SJSA1 (cell line): ENCODE measurements around the gene APOBR. TPM values are rescaled to one million over a fixed set of nuclear protein-coding genes. Genes with fewer than 3 reads are reported as not detected.
"Not testable (repeated sequence)": the region's sequence is repeated elsewhere in the genome, so short reads cannot be mapped to it uniquely, and the experiment has no call there.

ENCODE experiments used
- DNase-seq, 2 experiments: peaks; one replicate each; pipeline ENCODE4 v3.0.0-alpha.2; 2015 to 2020; ENCODE audit warnings: low spot score in 2 of 2, low read depth in 1 of 2
- H3K27ac ChIP-seq: fragments of 250-450 bp; sonication (Bioruptor Pico); 2 replicates; pipeline ENCODE4 v1.5.1; 2020; ENCODE audit warnings: mild to moderate bottlenecking, moderate library complexity
- H3K27me3 ChIP-seq: fragments of 250-450 bp; sonication (Bioruptor Pico); replicated peaks from 2 replicates; pipeline ENCODE4 v1.5.1; 2020; ENCODE audit warnings: mild to moderate bottlenecking, moderate library complexity
- H3K36me3 ChIP-seq: fragments of 250-450 bp; sonication (Bioruptor Pico); 2 replicates; pipeline ENCODE4 v1.5.1; 2020; ENCODE audit warnings: mild to moderate bottlenecking
- H3K4me1 ChIP-seq: fragments of 250-450 bp; sonication (Bioruptor Pico); replicated peaks from 2 replicates; pipeline ENCODE4 v1.6.1; 2021; ENCODE audit warnings: mild to moderate bottlenecking
- H3K4me3 ChIP-seq: fragments of 250-450 bp; sonication (Bioruptor Pico); 2 replicates; pipeline ENCODE4 v1.5.1; 2020; ENCODE audit warnings: mild to moderate bottlenecking
- H3K9me3 ChIP-seq: fragments of 250-450 bp; sonication (Bioruptor Pico); replicated peaks from 2 replicates; pipeline ENCODE4 v1.5.1; 2020; ENCODE audit warnings: mild to moderate bottlenecking
- total RNA-seq: library from RNA; depleted of rRNA; stranded (reverse); fragments of >200 nt; shearing (Covaris generic); gene quantifications from 2 replicates; pipeline ENCODE4 v1.2.3, GENCODE V29; 2014

Gene APOBR
- total RNA-seq, 1 experiment from 2014 or later, result not detected

GRCh38 chr16:28495098-28495793 is 803 bp downstream of the APOBR start:
- no peak overlapping the region for H3K27ac ChIP-seq
- no peak overlapping the region for H3K4me3 ChIP-seq
- no peaks in the 10 kb centered on the region for H3K36me3 ChIP-seq
- no peak for DNase-seq
- 0 out of 2 replicates have a peak, but pooled peaks cover 6% of the 10 kb centered on the region for H3K4me1 ChIP-seq
- no peaks in the 10 kb centered on the region for H3K9me3 ChIP-seq
- H3K27me3 ChIP-seq, result no peaks in the 10 kb centered on the region

- H3K36me3 ChIP-seq, result no peaks in the 10 kb centered on the region
- no peaks in the 10 kb centered on the region for H3K27me3 ChIP-seq
- H3K4me3 ChIP-seq, result no peak overlapping the region
- H3K9me3 ChIP-seq, result no peaks in the 10 kb centered on the region
- 0 out of 2 replicates have a peak, but pooled peaks cover 6% of the 10 kb centered on the region for H3K4me1 ChIP-seq
- no peak for DNase-seq
- H3K27ac ChIP-seq, result no peak overlapping the region
Observed at GRCh38 chr16:28495795-28496749, 1.6 kb downstream of the APOBR start.

GRCh38 chr16:28496844-28497243 is 2.4 kb downstream of the APOBR start:
- no peak overlapping the region for H3K27ac ChIP-seq
- DNase-seq, result no peak
- no peak overlapping the region for H3K4me3 ChIP-seq
- no peaks in the 10 kb centered on the region for H3K27me3 ChIP-seq
- no peaks in the 10 kb centered on the region for H3K36me3 ChIP-seq
- H3K9me3 ChIP-seq, result no peaks in the 10 kb centered on the region
- no peaks in the 10 kb centered on the region for H3K4me1 ChIP-seq

DNA sequence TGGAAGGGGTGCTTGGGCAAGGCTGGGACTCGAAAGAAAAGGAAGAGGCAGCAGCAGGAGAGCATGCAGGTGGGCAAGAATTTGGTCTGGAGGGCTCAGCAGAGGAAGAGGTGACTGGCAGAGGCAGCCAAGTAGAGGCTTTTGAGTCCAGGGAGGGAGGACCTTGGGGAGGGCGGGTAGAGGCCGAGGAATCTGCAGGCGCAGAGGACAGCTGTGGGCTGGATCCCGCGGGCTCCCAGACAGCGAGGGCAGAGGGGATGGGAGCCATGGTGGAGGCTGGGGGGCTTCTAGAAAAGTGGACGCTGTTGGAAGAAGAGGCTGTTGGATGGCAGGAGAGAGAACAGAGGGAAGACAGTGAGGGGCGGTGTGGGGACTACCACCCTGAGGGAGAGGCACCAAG is 2.9 kb downstream of the APOBR start:
- Histone ChIP-seq H3K9me3 (no peaks in the 10 kb centered on the region), H3K36me3 (no peaks in the 10 kb centered on the region), H3K4me3 (no peak overlapping the region), H3K4me1 (no peaks in the 10 kb centered on the region), H3K27me3 (no peaks in the 10 kb centered on the region), H3K27ac (no peak overlapping the region)
- DNase-seq, result no peak

DNA sequence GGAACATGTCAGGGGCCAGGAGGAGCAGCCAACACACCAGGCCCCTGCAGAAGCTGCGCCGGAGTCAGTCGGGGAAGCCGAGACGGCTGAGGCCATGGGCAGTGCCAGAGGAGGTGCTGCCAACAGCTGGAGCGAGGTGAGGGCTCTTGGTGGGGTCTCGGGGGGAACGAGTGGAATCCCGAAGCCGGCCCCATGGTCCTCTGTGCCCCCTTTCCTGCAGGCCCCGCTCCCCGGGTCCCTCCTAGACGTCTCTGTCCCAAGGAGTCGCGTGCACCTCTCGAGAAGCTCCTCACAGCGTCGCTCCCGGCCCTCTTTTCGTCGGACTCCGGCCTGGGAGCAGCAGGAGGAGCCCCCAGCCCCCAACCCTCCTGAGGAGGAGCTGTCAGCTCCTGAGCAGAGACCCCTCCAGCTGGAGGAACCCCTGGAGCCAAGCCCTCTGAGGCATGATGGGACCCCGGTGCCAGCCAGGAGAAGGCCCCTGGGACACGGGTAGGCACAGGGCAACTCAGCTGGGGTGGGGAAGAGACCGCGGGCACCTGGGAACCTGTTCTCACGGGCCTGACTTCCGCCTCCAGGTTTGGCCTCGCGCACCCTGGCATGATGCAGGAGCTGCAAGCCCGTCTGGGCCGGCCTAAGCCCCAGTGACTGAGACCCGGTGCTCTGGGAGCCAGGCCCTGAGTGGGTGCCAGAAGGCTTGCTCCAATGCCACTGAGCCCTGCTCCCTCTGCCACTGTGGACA is 3.6 kb downstream of the APOBR start:
- no peaks in the 10 kb centered on the region for H3K4me1 ChIP-seq
- H3K4me3 ChIP-seq, result no peak overlapping the region
- no peak for DNase-seq
- no peaks in the 10 kb centered on the region for H3K27me3 ChIP-seq
- no peak overlapping the region for H3K27ac ChIP-seq
- H3K36me3 ChIP-seq, result no peaks in the 10 kb centered on the region
- no peaks in the 10 kb centered on the region for H3K9me3 ChIP-seq

DNA sequence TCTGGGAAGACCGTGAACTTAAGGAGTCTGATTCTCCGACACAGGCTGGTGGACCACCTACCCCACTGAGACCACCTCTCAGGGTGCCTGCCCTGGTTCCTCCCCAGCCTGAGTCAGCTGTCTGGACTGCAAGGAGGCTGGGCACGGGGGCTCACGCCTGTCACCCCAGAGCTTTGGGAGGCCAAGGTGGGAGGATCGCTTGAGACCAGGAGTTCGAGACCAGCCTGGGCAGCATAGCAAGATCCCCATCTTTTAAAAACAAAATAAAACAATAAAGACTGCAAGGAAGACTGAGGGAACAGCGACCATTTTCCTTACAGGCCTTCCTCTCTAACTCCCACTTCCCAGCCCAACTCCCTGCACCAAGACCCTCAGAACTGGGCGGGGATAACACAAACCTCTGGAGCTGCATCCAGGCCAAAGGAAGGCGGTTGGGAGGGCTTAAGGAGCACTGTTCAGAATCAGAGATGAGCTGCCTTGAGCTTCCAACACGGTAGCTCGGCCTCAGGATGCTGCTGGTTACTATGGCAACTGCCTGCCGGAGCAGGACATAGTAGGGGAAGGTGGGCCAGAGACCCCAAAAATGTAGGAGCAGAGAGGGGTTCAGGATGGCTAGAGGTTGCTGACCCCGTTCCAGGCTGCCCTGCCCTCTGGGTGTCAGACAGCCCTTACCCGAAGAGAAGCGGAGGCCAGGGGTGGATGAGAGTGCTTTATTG is 4.4 kb downstream of the APOBR start:
- Histone ChIP-seq H3K27ac (no peak overlapping the region), H3K36me3 (no peaks in the 10 kb centered on the region), H3K27me3 (no peaks in the 10 kb centered on the region; the same call in 1 of the 2 replicates), H3K9me3 (no peaks in the 10 kb centered on the region), H3K4me1 (no peaks in the 10 kb centered on the region), H3K4me3 (no peak overlapping the region)
- DNase-seq, result no peak

GRCh38 chr16:28499854-28500253 is 5.4 kb downstream of the APOBR start:
- no peaks in the 10 kb centered on the region for H3K36me3 ChIP-seq
- H3K27ac ChIP-seq, result no peak overlapping the region
- DNase-seq, result no peak
- H3K27me3 ChIP-seq, result no peaks in the 10 kb centered on the region; the same call in 1 of the 2 replicates
- no peaks in the 10 kb centered on the region for H3K9me3 ChIP-seq
- no peak overlapping the region for H3K4me3 ChIP-seq
- H3K4me1 ChIP-seq, result no peaks in the 10 kb centered on the region

- not testable (repeated sequence) for H3K9me3 ChIP-seq, H3K4me1 ChIP-seq, H3K4me3 ChIP-seq, DNase-seq, H3K27me3 ChIP-seq, H3K27ac ChIP-seq, H3K36me3 ChIP-seq
Observed at GRCh38 chr16:28500476-28501180, 6.2 kb downstream of the APOBR start.

DNA sequence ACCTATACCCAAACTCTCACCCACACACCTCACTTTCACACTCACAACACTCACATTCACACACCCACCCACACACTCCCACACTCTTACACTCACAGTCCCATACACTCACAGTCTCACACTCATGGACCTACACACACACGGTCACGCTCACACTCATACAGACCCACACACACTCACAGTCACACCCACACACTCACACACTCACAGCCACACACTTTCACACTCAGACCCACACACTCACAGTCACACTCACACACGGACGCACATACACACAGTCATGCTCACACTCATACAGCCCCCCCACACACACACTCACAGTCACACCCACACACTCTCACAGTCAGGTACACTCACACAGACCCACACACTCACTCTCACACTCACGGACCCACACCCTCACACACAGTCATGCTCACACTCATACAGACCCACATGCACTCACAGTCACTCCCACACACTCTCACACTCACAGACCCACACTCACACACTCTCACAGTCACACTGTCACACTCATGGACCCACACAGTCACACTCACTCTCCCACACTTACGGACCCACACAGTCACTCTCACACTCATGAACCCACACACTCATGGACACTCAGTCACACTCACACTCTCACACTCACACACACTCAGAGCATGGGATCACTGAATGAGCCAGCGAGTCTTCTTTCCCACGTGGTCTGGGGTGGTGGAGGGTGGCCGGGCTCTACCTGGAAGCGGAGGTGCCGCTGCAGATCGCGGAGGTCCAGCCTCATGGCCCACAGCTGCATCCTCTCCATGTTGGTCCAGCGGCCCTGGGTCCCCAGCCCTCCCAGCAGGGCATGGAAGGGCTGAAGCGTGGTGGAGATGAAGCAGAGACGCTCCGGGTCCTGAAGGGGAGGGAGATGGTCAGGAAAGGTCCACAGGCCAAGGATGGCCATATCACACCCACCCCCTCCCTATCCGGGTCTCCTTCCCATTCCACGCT is 7.1 kb downstream of the APOBR start:
- no peak for DNase-seq
- no peaks in the 10 kb centered on the region for H3K4me1 ChIP-seq
- peaks cover 4% of the 10 kb centered on the region; the same call in 1 of the 2 replicates for H3K27me3 ChIP-seq
- H3K9me3 ChIP-seq, result no peaks in the 10 kb centered on the region
- no peak overlapping the region for H3K4me3 ChIP-seq
- H3K36me3 ChIP-seq, result no peaks in the 10 kb centered on the region
- no peak overlapping the region for H3K27ac ChIP-seq

- H3K27me3 ChIP-seq, result peaks cover 4% of the 10 kb centered on the region; the same call in 1 of the 2 replicates
- no peak overlapping the region for H3K4me3 ChIP-seq
- H3K36me3 ChIP-seq, result no peaks in the 10 kb centered on the region
Observed at GRCh38 chr16:28502290-28502689, 7.8 kb downstream of the APOBR start.

DNA sequence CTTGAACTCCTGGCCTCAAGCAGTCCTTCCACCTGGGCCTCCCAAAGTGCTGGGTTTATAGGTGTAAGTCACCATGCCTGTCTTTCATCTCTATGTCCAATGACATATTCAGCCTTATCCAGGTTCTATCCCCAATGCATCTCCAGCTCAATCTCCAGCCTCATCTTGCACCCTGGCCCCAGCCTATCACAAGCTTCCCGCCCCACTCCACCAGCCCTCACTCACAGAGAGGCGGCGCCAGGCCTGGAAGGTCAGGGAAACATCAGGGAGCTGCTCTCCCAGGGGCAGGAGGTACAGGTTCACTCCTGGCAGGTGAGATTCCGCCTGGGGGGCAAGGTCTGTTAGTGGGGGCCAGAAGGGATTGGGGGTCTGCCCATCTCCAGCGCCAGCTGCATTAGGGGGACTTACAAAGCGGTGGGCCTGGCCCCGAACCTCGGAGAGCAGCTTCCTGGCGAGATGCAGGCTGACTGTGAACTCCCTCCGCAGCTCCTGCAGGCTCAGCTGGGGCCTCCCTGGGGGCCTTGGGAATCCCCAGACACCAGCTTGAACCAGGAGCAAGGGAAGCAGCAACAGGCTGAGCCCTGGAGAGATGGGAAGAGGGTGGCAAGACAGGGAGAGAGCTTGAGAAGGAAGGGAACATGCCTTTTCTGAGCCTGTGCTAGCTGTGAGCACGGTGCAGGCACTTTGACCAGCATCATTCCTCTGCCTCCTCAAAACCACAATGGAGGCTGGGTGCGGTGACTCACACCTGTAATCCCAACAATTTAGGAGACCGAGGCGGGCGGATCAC is 9.2 kb downstream of the APOBR start:
- Histone ChIP-seq H3K27ac (no peak overlapping the region), H3K9me3 (no peaks in the 10 kb centered on the region), H3K36me3 (no peaks in the 10 kb centered on the region), H3K4me3 (no peak overlapping the region), H3K27me3 (peaks cover 4% of the 10 kb centered on the region; the same call in 1 of the 2 replicates), H3K4me1 (no peaks in the 10 kb centered on the region)
- DNase-seq, result no peak

More at GRCh38 chr16:28502290-28502689, 7.8 kb downstream of the APOBR start:
- H3K4me1 ChIP-seq, result no peaks in the 10 kb centered on the region
- no peak overlapping the region for H3K27ac ChIP-seq
- no peaks in the 10 kb centered on the region for H3K9me3 ChIP-seq
- no peak for DNase-seq
